HG03565 (cell line): ENCODE data around the gene TPX2.

ENCODE experiments used
- ATAC-seq: cut with Tn5 transposase; IDR thresholded peaks from one replicate; pipeline ENCODE4 v1.9.1; 2021; ENCODE audit warnings: mild to moderate bottlenecking, moderate library complexity; ENCODE audit not compliant: unreplicated experiment

The TPX2 gene

GRCh38 chr20:31845300-31845863 lies 106.3 kb downstream of the TPX2 start, which contains the start of gene FOXS1:
FOXS1 (minus strand) TSS chr20:31845604; CDS start chr20:31845542, 62 bp downstream.
- no peak for ATAC-seq

- ATAC-seq = no peak
These were observed 107.7 kb downstream of the TPX2 start for GRCh38 chr20:31846793-31847138.

GRCh38 chr20:31848088-31848999 lies 109.3 kb downstream of the TPX2 start:
- no peak for ATAC-seq

GRCh38 chr20:31849306-31849930 lies 110.3 kb downstream of the TPX2 start:
- no peak for ATAC-seq
